GM12864 (cell line): Measurements from ENCODE around the gene SIGLECL1.

Experiments
- DNase-seq: peaks from one replicate; pipeline ENCODE4 v3.0.0-alpha.2; 2011; ENCODE audit warnings: low read depth
- H3K4me3 ChIP-seq: 2 replicates; pipeline ENCODE4 v1.5.1; 2011; ENCODE audit warnings: mild to moderate bottlenecking, low read depth, low read length, control low read depth
- TF ChIP-seq, protein P1 (sequence below): IDR thresholded peaks from 2 replicates; pipeline ENCODE4 v1.5.1; 2011; ENCODE audit warnings: low read depth, mild to moderate bottlenecking, moderate library complexity, low read length, control low read depth, inconsistent platforms; ENCODE audit errors: missing control alignments

SIGLECL1 gene

GRCh38 chr19:51311351-51312257 is 60.7 kb downstream of the SIGLECL1 start, which contains the start of gene IGLON5:
IGLON5 (plus strand) TSS chr19:51311644; CDS start chr19:51311848, 204 bp downstream.
- H3K4me3 ChIP-seq: no peak within 1 kb of the TSS
- no peak for DNase-seq
- TF ChIP-seq, protein P1, sequence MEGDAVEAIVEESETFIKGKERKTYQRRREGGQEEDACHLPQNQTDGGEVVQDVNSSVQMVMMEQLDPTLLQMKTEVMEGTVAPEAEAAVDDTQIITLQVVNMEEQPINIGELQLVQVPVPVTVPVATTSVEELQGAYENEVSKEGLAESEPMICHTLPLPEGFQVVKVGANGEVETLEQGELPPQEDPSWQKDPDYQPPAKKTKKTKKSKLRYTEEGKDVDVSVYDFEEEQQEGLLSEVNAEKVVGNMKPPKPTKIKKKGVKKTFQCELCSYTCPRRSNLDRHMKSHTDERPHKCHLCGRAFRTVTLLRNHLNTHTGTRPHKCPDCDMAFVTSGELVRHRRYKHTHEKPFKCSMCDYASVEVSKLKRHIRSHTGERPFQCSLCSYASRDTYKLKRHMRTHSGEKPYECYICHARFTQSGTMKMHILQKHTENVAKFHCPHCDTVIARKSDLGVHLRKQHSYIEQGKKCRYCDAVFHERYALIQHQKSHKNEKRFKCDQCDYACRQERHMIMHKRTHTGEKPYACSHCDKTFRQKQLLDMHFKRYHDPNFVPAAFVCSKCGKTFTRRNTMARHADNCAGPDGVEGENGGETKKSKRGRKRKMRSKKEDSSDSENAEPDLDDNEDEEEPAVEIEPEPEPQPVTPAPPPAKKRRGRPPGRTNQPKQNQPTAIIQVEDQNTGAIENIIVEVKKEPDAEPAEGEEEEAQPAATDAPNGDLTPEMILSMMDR: no peak

DNA sequence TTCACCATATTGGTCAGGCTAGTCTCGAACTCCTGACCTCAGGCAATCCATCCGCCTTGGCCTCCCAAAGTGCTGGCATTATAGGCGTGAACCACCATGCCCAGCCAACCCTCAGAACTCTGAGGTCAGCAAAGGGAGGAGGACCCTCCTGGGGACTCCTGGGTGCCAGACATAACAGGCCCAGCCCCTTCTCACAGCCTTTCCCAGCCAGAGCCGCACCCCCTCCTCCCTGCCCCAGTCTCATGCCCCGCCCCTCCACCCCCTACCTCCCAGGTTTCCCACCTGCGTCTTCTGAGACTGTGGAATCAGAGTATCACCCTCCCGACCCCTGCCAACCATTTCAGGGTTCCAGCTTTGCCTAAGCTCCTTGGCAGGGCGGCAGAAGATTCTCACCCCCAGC is 65.8 kb downstream of the SIGLECL1 start:
- TF ChIP-seq, protein P1: no peak
- DNase-seq: no peak

DNA sequence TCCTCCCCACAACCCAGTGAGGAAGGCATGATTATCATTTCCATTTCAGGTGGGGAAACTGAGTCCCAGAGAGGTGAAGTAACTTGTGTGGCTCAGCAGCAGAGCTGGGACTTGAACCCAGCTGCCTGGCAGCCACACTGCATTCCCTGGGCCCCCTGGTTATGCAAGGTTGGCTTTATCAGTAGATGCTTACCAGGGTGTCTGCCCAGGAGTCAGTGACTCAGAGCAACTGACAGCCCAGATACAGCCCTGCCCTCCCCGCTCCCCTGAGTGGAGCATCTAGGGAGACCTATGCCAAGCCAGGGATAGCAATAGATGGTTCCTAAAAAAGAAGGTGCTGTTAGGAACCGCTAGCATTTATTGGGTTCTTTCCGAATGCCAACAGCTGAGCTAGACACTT is 66.5 kb downstream of the SIGLECL1 start:
- no peak for DNase-seq
- H3K4me3 ChIP-seq: no peak overlapping the region
- TF ChIP-seq, protein P1: no peak

More for the DNA sequence above, 65.8 kb downstream of the SIGLECL1 start:
- no peak overlapping the region for H3K4me3 ChIP-seq

DNA sequence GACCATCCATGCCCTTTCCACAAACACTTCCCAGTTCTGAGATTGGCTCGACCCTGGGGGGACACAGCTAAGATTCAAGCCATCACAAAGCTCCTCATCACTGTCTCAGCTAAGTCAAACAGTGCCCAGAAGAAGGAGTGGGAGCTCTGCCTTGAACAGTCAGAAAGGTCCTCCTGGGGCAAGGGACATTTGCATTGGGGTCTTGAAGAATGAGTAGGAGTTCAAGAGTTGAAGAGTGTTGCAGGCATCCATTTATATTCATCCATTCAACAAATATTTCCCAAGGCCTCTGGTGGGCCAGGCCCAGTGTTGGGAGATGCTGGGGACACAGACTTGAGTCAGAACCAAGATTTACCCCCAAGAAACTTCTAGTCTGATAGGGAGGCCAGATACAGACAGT is 67.1 kb downstream of the SIGLECL1 start:
- no peak for DNase-seq
- TF ChIP-seq, protein P1: no peak
- no peak overlapping the region for H3K4me3 ChIP-seq
